ENCODE results near the gene TRPM7.
"Not testable (repeated sequence)": the region's sequence is repeated elsewhere in the genome, so short reads cannot be mapped to it uniquely, and the experiment has no call there.

The TRPM7 gene

GRCh38 chr15:50605462-50605861 lies 81.1 kb downstream of the TRPM7 start:
- no peak for TF ChIP-seq CTCF (conservative IDR thresholded peaks at IDR 0.05; ENCODE audit: low read length)
- H3K4me3 ChIP-seq (ENCODE audit: low read length) = no peak overlapping the region
- DNase-seq (ENCODE audit: low read depth) = no peak

- not testable (repeated sequence) for H3K4me3 ChIP-seq (ENCODE audit: low read length); DNase-seq (ENCODE audit: low read depth)
Measured at GRCh38 chr15:50602028-50602427, 84.6 kb downstream of the TRPM7 start.

GRCh38 chr15:50594311-50594710 lies 92.3 kb downstream of the TRPM7 start:
- no peak overlapping the region for H3K4me3 ChIP-seq (ENCODE audit: low read length)
- DNase-seq (ENCODE audit: low read depth) = no peak
- no peak for TF ChIP-seq CTCF (conservative IDR thresholded peaks at IDR 0.05; ENCODE audit: low read length)

GRCh38 chr15:50593761-50594160 lies 92.8 kb downstream of the TRPM7 start:
- no peak for TF ChIP-seq CTCF (conservative IDR thresholded peaks at IDR 0.05; ENCODE audit: low read length)
- no peak for DNase-seq (ENCODE audit: low read depth)
- no peak overlapping the region for H3K4me3 ChIP-seq (ENCODE audit: low read length)

- DNase-seq (ENCODE audit: low read depth) = no peak
- H3K4me3 ChIP-seq (ENCODE audit: low read length) = no peak overlapping the region
- TF ChIP-seq CTCF (conservative IDR thresholded peaks at IDR 0.05; ENCODE audit: low read length) = no peak
Measured at GRCh38 chr15:50590288-50590687, 96.3 kb downstream of the TRPM7 start.

- no peak for TF ChIP-seq CTCF (conservative IDR thresholded peaks at IDR 0.05; ENCODE audit: low read length)
- DNase-seq (ENCODE audit: low read depth) = no peak
- no peak overlapping the region for H3K4me3 ChIP-seq (ENCODE audit: low read length)
Measured at GRCh38 chr15:50577492-50577891, 109.1 kb downstream of the TRPM7 start.

GRCh38 chr15:50576166-50576565 lies 110.4 kb downstream of the TRPM7 start:
- TF ChIP-seq CTCF (conservative IDR thresholded peaks at IDR 0.05; ENCODE audit: low read length) = no peak
- peak; percentile 55 for DNase-seq (ENCODE audit: low read depth)

GRCh38 chr15:50573842-50574241 lies 112.8 kb downstream of the TRPM7 start:
- H3K4me3 ChIP-seq (ENCODE audit: low read length); DNase-seq (ENCODE audit: low read depth): not testable (repeated sequence)

More at GRCh38 chr15:50576166-50576565, 110.4 kb downstream of the TRPM7 start:
- H3K4me3 ChIP-seq (ENCODE audit: low read length) = no peak overlapping the region

All from AG10803 (cell line).